ENCODE results near the gene SH3TC1. TPM values are rescaled to one million over a fixed set of nuclear protein-coding genes. Genes with fewer than 3 reads are reported as not detected.

SH3TC1 gene
- total and polyA plus RNA-seq, 10 of the 15 experiments (the other 5 are each of a cell fraction or from before 2014, with no cell fraction given), result 0.19 to 47.0 (median 18.4) TPM

- TF ChIP-seq CREM (IDR thresholded peaks at IDR 0.05; ENCODE audit: low read depth) (peak; percentile 50; the same call in 1 of the 2 replicates), JUNB (IDR thresholded peaks at IDR 0.05) (peak; percentile 63), ZNF592 (IDR thresholded peaks at IDR 0.05) (peak; percentile 71; the same call in 1 of the 2 replicates), ZBTB33 (IDR thresholded peaks at IDR 0.05) (no peak), CHD2 (IDR thresholded peaks at IDR 0.05; ENCODE audit: borderline replicate concordance, low read depth, low read length) (peak; percentile 51; the same call in 1 of the 2 replicates), IKZF2 (IDR thresholded peaks at IDR 0.05) (peak; percentile 71 to 72; a peak in 2 of 4 replicates)
These were observed 22.4 kb downstream of the SH3TC1 start (continued) for GRCh38 chr4:8221476-8221875.

GRCh38 chr4:8221985-8222384, 22.9 kb downstream of the SH3TC1 start:
- peaks cover 11% of the 10 kb centered on the region for H3K4me1 ChIP-seq (ENCODE audit: control insufficient read depth, insufficient read depth, low read length)
- ChIA-PET POLR2A (interaction anchor here (1.5 to 1.7 kb wide), 2 partner anchors 20 to 23 kb away, joined by 4 to 10 read pairs; partner anchors contain the start of gene SH3TC1), CTCF (interaction anchor here (1.2 to 2.4 kb wide), 5 partner anchors 19 to 46 kb away, joined by 5 to 17 read pairs (median 8); partner anchors contain the start of gene SH3TC1), RAD21 (ENCODE audit: unreplicated experiment) (interaction anchor here (1.8 to 2.0 kb wide), 3 partner anchors 20 to 45 kb away, joined by 5 to 11 read pairs (median 9); partner anchors contain the start of gene SH3TC1), SMC1A (ENCODE audit: uncharacterized antibody, unreplicated experiment) (interaction anchor here (1.0 to 2.7 kb wide), 5 partner anchors 8 to 45 kb away, joined by 4 to 19 read pairs (median 7); no protein-coding TSS in a partner anchor)
- H2AFZ ChIP-seq (ENCODE audit: control insufficient read depth, low read depth, low read length), result no peak overlapping the region
- intact Hi-C loops (cut with micrococcal nuclease; ENCODE audit: unreplicated experiment), result no loop called here
- H3K9ac ChIP-seq (ENCODE audit: control insufficient read depth, insufficient read depth, low read length), result no peak overlapping the region
- no peaks in the 10 kb centered on the region for H3K9me3 ChIP-seq (replicated peaks; ENCODE audit: control insufficient read depth, insufficient read depth, low read length)
- ATAC-seq, result peak; percentile 40
- no peaks in the 10 kb centered on the region for H3K79me2 ChIP-seq (ENCODE audit: control insufficient read depth, insufficient read depth, low read length)
- peak overlapping the region; percentile 62 for H3K27ac ChIP-seq (ENCODE audit: control insufficient read depth, insufficient read depth)
- FAIRE-seq, result no peak
- H3K36me3 ChIP-seq (ENCODE audit: control insufficient read depth in 2 of 2, insufficient read depth in 2 of 2, low read length in 1 of 2), result peaks cover 21% of the 10 kb centered on the region in 2 experiments
- H3K4me2 ChIP-seq (ENCODE audit: control insufficient read depth, insufficient read depth), result no peak overlapping the region
- DNase-seq (ENCODE audit: low read depth, low spot score), result no peak
- no TSS peak for BruUV-seq (replicated peaks)
- H3K27me3 ChIP-seq (replicated peaks in 1 of 2; ENCODE audit: control insufficient read depth in 2 of 2, insufficient read depth in 2 of 2, low read length in 1 of 2), result no peaks in the 10 kb centered on the region
- no peak overlapping the region for H3K4me3 ChIP-seq
- H4K20me1 ChIP-seq (ENCODE audit: control insufficient read depth, insufficient read depth), result no peaks in the 10 kb centered on the region
- in situ Hi-C loops (cut with MboI), result no loop called here
- TF ChIP-seq BRCA1 (IDR thresholded peaks at IDR 0.05; ENCODE audit: low read depth, low read length) (no peak), BCL3 (IDR thresholded peaks at IDR 0.05; ENCODE audit: borderline replicate concordance, insufficient read depth, low read depth, low read length, poor library complexity, severe bottlenecking) (no peak), SMAD1 (IDR thresholded peaks at IDR 0.05; ENCODE audit: low read depth, partially characterized antibody) (no peak), ZNF622 (IDR thresholded peaks at IDR 0.05) (no peak), SUPT20H (IDR thresholded peaks at IDR 0.05; ENCODE audit: borderline replicate concordance, control insufficient read depth, low read depth, low read length) (no peak), TBL1XR1 (IDR thresholded peaks at IDR 0.05; ENCODE audit: low read depth, low read length) (no peak), RAD21 (IDR thresholded peaks at IDR 0.05; ENCODE audit: insufficient read depth, low read depth, low read length) (no peak)

Measured in GM12878 (cell line).